Neutrophil (primary cell): ENCODE results near the gene UNC45A.

Experiments used
- H3K27ac ChIP-seq: fragments of 200-600 bp; sonication (generic); 2 replicates; pipeline ENCODE4 v1.5.1; 2016; ENCODE audit warnings: mild to moderate bottlenecking, moderate library complexity
- H3K27me3 ChIP-seq: fragments of 200-600 bp; sonication (generic); 2 replicates; pipeline ENCODE4 v1.6.0; 2016; ENCODE audit warnings: mild to moderate bottlenecking
- H3K36me3 ChIP-seq: fragments of 200-600 bp; sonication (generic); 2 replicates; pipeline ENCODE4 v1.5.1; 2017
- H3K4me1 ChIP-seq, 2 experiments: fragments of 200-600 bp in 1 of 2; sonication (generic) in 1 of 2; 1 replicate in 1 of 2; 2 replicates in 1 of 2; pipeline versions ENCODE4 v1.5.1 to v1.6.1; 2013 to 2016; ENCODE audit warnings: low read depth in 1 of 2, low read length in 1 of 2, mild to moderate bottlenecking in 1 of 2, moderate library complexity in 1 of 2; ENCODE audit not compliant: control insufficient read depth in 1 of 2, insufficient read depth in 1 of 2
- H3K4me3 ChIP-seq, 2 experiments: fragments of 200-600 bp in 1 of 2; sonication (generic) in 1 of 2; 1 replicate in 1 of 2; 2 replicates in 1 of 2; pipeline ENCODE4 v1.5.1; 2013 to 2016; ENCODE audit warnings: low read depth in 1 of 2, low read length in 1 of 2, mild to moderate bottlenecking in 1 of 2, moderate library complexity in 1 of 2
- H3K9me3 ChIP-seq: fragments of 200-600 bp; sonication (generic); 2 replicates; pipeline ENCODE4 v1.5.1; 2016
- CTCF ChIP-seq: fragments of 200-600 bp; sonication (generic); IDR thresholded peaks from 2 replicates; pipeline ENCODE4 v1.5.1; 2016; ENCODE audit warnings: antibody characterized with exemption

The UNC45A gene

GRCh38 chr15:90987561-90988141 lies 52.6 kb downstream of the UNC45A start:
- Histone ChIP-seq H3K4me1 (peaks cover 11 to 14% of the 10 kb centered on the region in 2 experiments), H3K27ac (no peak overlapping the region), H3K27me3 (no peaks in the 10 kb centered on the region), H3K4me3 (no peak overlapping the region), H3K36me3 (peaks cover 5% of the 10 kb centered on the region), H3K9me3 (no peaks in the 10 kb centered on the region)
- no peak for TF ChIP-seq CTCF

- H3K27ac ChIP-seq = peak overlapping the region; percentile 11
- H3K4me1 ChIP-seq = peaks cover 11 to 14% of the 10 kb centered on the region in 2 experiments
- no peak overlapping the region for H3K4me3 ChIP-seq
- no peaks in the 10 kb centered on the region for H3K27me3 ChIP-seq
- TF ChIP-seq CTCF = no peak
- peaks cover 5% of the 10 kb centered on the region for H3K36me3 ChIP-seq
- H3K9me3 ChIP-seq = no peaks in the 10 kb centered on the region
Observed at GRCh38 chr15:90988296-90988695, 53.2 kb downstream of the UNC45A start.

- Histone ChIP-seq H3K27me3 (no peaks in the 10 kb centered on the region), H3K9me3 (no peaks in the 10 kb centered on the region), H3K27ac (peak overlapping the region; percentile 11), H3K4me3 (no peak overlapping the region), H3K4me1 (peaks cover 15 to 20% of the 10 kb centered on the region in 2 experiments), H3K36me3 (peaks cover 5% of the 10 kb centered on the region)
- TF ChIP-seq CTCF = no peak
Observed at GRCh38 chr15:90989040-90989768, 54.1 kb downstream of the UNC45A start.

GRCh38 chr15:90990446-90990845 lies 55.4 kb downstream of the UNC45A start:
- TF ChIP-seq CTCF = no peak
- Histone ChIP-seq H3K27me3 (no peaks in the 10 kb centered on the region), H3K9me3 (no peaks in the 10 kb centered on the region), H3K4me3 (no peak overlapping the region), H3K36me3 (no peaks in the 10 kb centered on the region), H3K4me1 (peaks cover 24 to 26% of the 10 kb centered on the region in 2 experiments), H3K27ac (no peak overlapping the region)

GRCh38 chr15:90991587-90992285 lies 56.7 kb downstream of the UNC45A start:
- peaks cover 24 to 26% of the 10 kb centered on the region in 2 experiments for H3K4me1 ChIP-seq
- no peaks in the 10 kb centered on the region for H3K27me3 ChIP-seq
- TF ChIP-seq CTCF = no peak
- H3K4me3 ChIP-seq = no peak overlapping the region
- H3K36me3 ChIP-seq = no peaks in the 10 kb centered on the region
- no peaks in the 10 kb centered on the region for H3K9me3 ChIP-seq
- H3K27ac ChIP-seq = no peak overlapping the region
